K562 (cell line): ENCODE data around the gene XPR1. TPM values are rescaled to one million over a fixed set of nuclear protein-coding genes. Genes with fewer than 3 reads are reported as not detected.

Experiments used
- ATAC-seq: fragments of 200-7000 bp; cut with Tn5 transposase; 3 replicates; pipeline ENCODE4 v1.9.1; 2020; ENCODE audit warnings: moderate library complexity
- BruUV-seq: library from RNA; stranded (reverse); fragments of 400-500 nt; replicated peaks from 2 replicates; lab custom pipeline; 2021; lab: Mats Ljungman, UMichigan
- CTCF ChIA-PET: fragments of 300-600 bp; formaldehyde crosslinking; extraction: SDS; loops from one replicate; lab custom pipeline; 2021; ENCODE audit warnings: low intra/inter-chr PET ratio; lab: Yijun Ruan, JAX
- POLR2A ChIA-PET: fragments of 300-600, 350-650 bp; sonication (Branson Sonifier 250); formaldehyde crosslinking; extraction: SDS; loops from one replicate; lab custom pipeline; 2021; ENCODE audit warnings: antibody characterized with exemption, inconsistent platforms; lab: Yijun Ruan, JAX
- DNase-seq, 4 experiments: peaks; one replicate each; pipeline versions ENCODE4 v3.0.0 to v3.0.0-alpha.2; 2011 to 2018; ENCODE audit warnings: low spot score in 3 of 4, mixed read lengths in 3 of 4; ENCODE audit errors: extremely low read depth in 1 of 4
- FAIRE-seq: peaks from 2 replicates; lab custom pipeline; 2011; peaks lifted over from hg19 to GRCh38; lab: Jason Lieb, UNC
- H2AFZ ChIP-seq: 2 replicates; pipeline ENCODE4 v1.6.0; 2011; ENCODE audit warnings: low read depth, low read length, control low read depth, inconsistent platforms
- H3K27ac ChIP-seq: fragments of 200-600 bp; 3 replicates; pipeline ENCODE4 v1.8.0; 2011; ENCODE audit warnings: low read depth, mild to moderate bottlenecking, control low read depth, inconsistent platforms, low read length, moderate library complexity, mixed read lengths; ENCODE audit errors: extremely low read depth
- H3K27me3 ChIP-seq, 2 experiments: fragments of 300-600 bp in 1 of 2; 2 replicates in 1 of 2; 3 replicates in 1 of 2; pipeline versions ENCODE4 v1.6.0 to v1.8.0; 2011; ENCODE audit warnings: inconsistent platforms in 2 of 2, low read length in 2 of 2, mild to moderate bottlenecking in 1 of 2, mixed read lengths in 1 of 2, moderate library complexity in 1 of 2; ENCODE audit not compliant: control insufficient read depth in 2 of 2, insufficient read depth in 2 of 2
- H3K36me3 ChIP-seq: fragments of 300-600 bp; 3 replicates; pipeline ENCODE4 v1.8.0; 2011; ENCODE audit warnings: mild to moderate bottlenecking, low read length, inconsistent platforms; ENCODE audit not compliant: control insufficient read depth, insufficient read depth
- H3K4me1 ChIP-seq, 2 experiments: fragments of 200-600 bp in 1 of 2; replicated peaks in 1 of 2; 2 replicates in 1 of 2; 3 replicates in 1 of 2; pipeline versions ENCODE4 v1.5.1 to v1.8.0; 2011; ENCODE audit warnings: inconsistent platforms in 2 of 2, low read length in 2 of 2, mild to moderate bottlenecking in 1 of 2, mixed read lengths in 1 of 2, moderate library complexity in 1 of 2; ENCODE audit not compliant: control insufficient read depth in 2 of 2, insufficient read depth in 2 of 2
- H3K4me2 ChIP-seq: 2 replicates; pipeline ENCODE4 v1.6.1; 2011; ENCODE audit warnings: low read length, control low read depth, inconsistent platforms, mixed read lengths; ENCODE audit not compliant: insufficient read depth
- H3K4me3 ChIP-seq: fragments of 200-600 bp; sonication (generic), shearing (Covaris generic); 2 replicates; pipeline ENCODE4 v1.5.1; 2016; ENCODE audit warnings: control low read depth, inconsistent platforms
- H3K79me2 ChIP-seq: fragments of 200-600 bp; 3 replicates; pipeline ENCODE4 v1.8.0; 2011; ENCODE audit warnings: low read length, inconsistent platforms; ENCODE audit not compliant: control insufficient read depth, insufficient read depth
- H3K9ac ChIP-seq, 2 experiments: 2 replicates each; pipeline versions ENCODE4 v1.6.0 to v1.6.1; 2011; ENCODE audit warnings: low read depth in 2 of 2, low read length in 2 of 2, control low read depth in 1 of 2, inconsistent platforms in 1 of 2, mild to moderate bottlenecking in 1 of 2, mixed read lengths in 1 of 2; ENCODE audit not compliant: insufficient read depth in 1 of 2
- H3K9me1 ChIP-seq: one replicate; pipeline ENCODE4 v1.6.0; 2011; ENCODE audit warnings: inconsistent platforms, mild to moderate bottlenecking, low read length, moderate library complexity; ENCODE audit not compliant: control insufficient read depth, insufficient read depth
- H3K9me3 ChIP-seq: replicated peaks from 2 replicates; pipeline ENCODE4 v1.5.1; 2011; ENCODE audit warnings: low read depth, low read length, inconsistent platforms; ENCODE audit not compliant: control insufficient read depth, insufficient read depth
- H4K20me1 ChIP-seq: replicated peaks from 2 replicates; pipeline ENCODE4 v1.6.1; 2011; ENCODE audit warnings: low read length, inconsistent platforms, mixed read lengths; ENCODE audit not compliant: control insufficient read depth, insufficient read depth
- ARID2 ChIP-seq: fragments of 450-650 bp; IDR thresholded peaks from 2 replicates; pipeline ENCODE4 v1.6.1; 2017; ENCODE audit warnings: antibody characterized with exemption, mild to moderate bottlenecking
- ATF1 ChIP-seq, 2 experiments: fragments of 450-650 bp in 1 of 2; IDR thresholded peaks; 2 replicates each; pipeline ENCODE4 v1.6.1; 2016; ENCODE audit warnings: missing compliant biosample characterization in 1 of 2, missing genetic modification characterization in 1 of 2
- ATF2 ChIP-seq: sonication (generic); formaldehyde crosslinking; IDR thresholded peaks from 2 replicates; pipeline ENCODE4 v1.8.1; 2022; ENCODE audit warnings: missing genetic modification reagents
- ATF6 ChIP-seq: sonication (generic); formaldehyde crosslinking; IDR thresholded peaks from 2 replicates; pipeline ENCODE4 v1.4.0; 2020; ENCODE audit warnings: mild to moderate bottlenecking, missing genetic modification reagents
- BCOR ChIP-seq: fragments of 450-650 bp; IDR thresholded peaks from 2 replicates; pipeline ENCODE4 v1.6.1; 2016
- BRF2 ChIP-seq: IDR thresholded peaks from 3 replicates; pipeline ENCODE4 v1.6.1; 2011; ENCODE audit warnings: borderline replicate concordance, mild to moderate bottlenecking; ENCODE audit not compliant: insufficient read length, insufficient read depth
- COPS2 ChIP-seq: fragments of 450-650 bp; conservative IDR thresholded peaks from 2 replicates; pipeline ENCODE4 v1.6.1; 2016; ENCODE audit warnings: mild to moderate bottlenecking, moderate library complexity
- CREM ChIP-seq: IDR thresholded peaks from 2 replicates; pipeline ENCODE4 v1.6.1; 2014; ENCODE audit warnings: antibody characterized with exemption, low read depth
- FOXK1 ChIP-seq: sonication (generic); formaldehyde crosslinking; IDR thresholded peaks from 2 replicates; pipeline ENCODE4 v1.8.0; 2022; ENCODE audit warnings: missing genetic modification reagents, mild to moderate bottlenecking, borderline replicate concordance
- GABPB2 ChIP-seq: fragments of 250-450 bp; sonication (Bioruptor Pico); conservative IDR thresholded peaks from 2 replicates; pipeline ENCODE4 v1.5.1; 2021; ENCODE audit warnings: mild to moderate bottlenecking
- GTF2B ChIP-seq: IDR thresholded peaks from 2 replicates; pipeline ENCODE4 v1.6.1; 2011; ENCODE audit not compliant: insufficient read length; ENCODE audit errors: extremely low read depth
- JUN ChIP-seq, 2 experiments: sonication (generic) in 1 of 2; formaldehyde crosslinking in 1 of 2; IDR thresholded peaks; 2 replicates each; pipeline versions ENCODE4 v1.6.1 to v1.8.0; 2012 to 2022; ENCODE audit warnings: borderline replicate concordance in 2 of 2, mild to moderate bottlenecking in 2 of 2, improper control_type of control experiment in 1 of 2, low read depth in 1 of 2, low read length in 1 of 2, missing genetic modification reagents in 1 of 2
- NFATC3 ChIP-seq: fragments of 450-650 bp; IDR thresholded peaks from 2 replicates; pipeline ENCODE4 v1.6.1; 2017; ENCODE audit warnings: mild to moderate bottlenecking
- TCF7L2 ChIP-seq: fragments of 150-350 bp; IDR thresholded peaks from 2 replicates; pipeline ENCODE4 v1.6.1; 2016; ENCODE audit warnings: low read depth, mild to moderate bottlenecking, low read length, moderate library complexity
- ZNF354B ChIP-seq: fragments of 250-450 bp; sonication (Bioruptor Pico); IDR thresholded peaks from 2 replicates; pipeline ENCODE4 v1.4.0; 2020
- ZNF507 ChIP-seq: conservative IDR thresholded peaks from 2 replicates; pipeline ENCODE4 v1.6.1; 2017; ENCODE audit warnings: missing genetic modification characterization, missing compliant biosample characterization
- ZNF561 ChIP-seq: fragments of 450-650 bp; formaldehyde crosslinking; conservative IDR thresholded peaks from 2 replicates; pipeline ENCODE4 v1.4.0; 2020; ENCODE audit warnings: mild to moderate bottlenecking, moderate library complexity
- ZNF77 ChIP-seq: fragments of 250-450 bp; sonication (Bioruptor Pico); IDR thresholded peaks from 2 replicates; pipeline ENCODE4 v1.5.0; 2020
- WGBS: fragments of 100-300 bp; shearing (Covaris generic); methylation state at CpG from one replicate; pipeline ENCODE4 v1.1.6; 2016; ENCODE audit warnings: low coverage, mixed read lengths; ENCODE audit not compliant: insufficient coverage; ENCODE audit errors: missing lambda C conversion rate; 5-methylcytosine and 5-hydroxymethylcytosine counted together
- in situ Hi-C: fragments of 300-500 bp; cut with MboI; formaldehyde crosslinking; loops from 4 replicates; pipeline ENCODE4 v1.15.0; 2018; ENCODE audit warnings: inconsistent platforms, mixed read lengths
- intact Hi-C: fragments of 100-400 bp; cut with micrococcal nuclease; formaldehyde crosslinking; loops from 2 replicates; pipeline ENCODE4 v1.14.2; 2022
- polyA plus RNA-seq, 8 experiments: library from polyadenylated mRNA; depleted of rRNA in 4 of 8; stranded (reverse) in 5 of 8; unstranded in 3 of 8; fragments of >200 nt; fragmentation: Nextera tagmentation in 2 of 8; fragmentation: Illumina TruSeq in 1 of 8; extraction: Ambion mirVana in 2 of 8; extraction: Trizol in 1 of 8; gene quantifications; 2 replicates each; pipeline versions ENCODE4 v1.2.1 to v1.2.3, GENCODE V29; 2011 to 2014; ENCODE audit warnings: inconsistent platforms in 1 of 8, missing spikeins in 1 of 8
- total RNA-seq, 7 experiments: library from RNA; depleted of rRNA in 6 of 7; stranded (reverse); fragments of >200 nt in 6 of 7; fragmentation: Illumina TruSeq in 2 of 7; extraction: Trizol in 2 of 7; gene quantifications; 2 replicates each; pipeline versions ENCODE4 v1.2.1 to v1.2.3, GENCODE V29; 2011 to 2021; ENCODE audit warnings: low replicate concordance in 1 of 7

Gene XPR1
- total and polyA plus RNA-seq, 9 of the 15 experiments (the other 6 are each of a cell fraction or from before 2014, with no cell fraction given), result 3.0 to 66.2 (median 38.6) TPM

- TF ChIP-seq GTF2B, result no peak
- no peak for TF ChIP-seq BRF2
- no peak for TF ChIP-seq BCOR
- TF ChIP-seq COPS2, result no peak
- TF ChIP-seq CREM, result no peak
- no peak for TF ChIP-seq GABPB2 (CRISPR knock-in tag)
- no peak for TF ChIP-seq ZNF77 (CRISPR knock-in tag)
- no peak for TF ChIP-seq NFATC3
Observed at GRCh38 chr1:180927348-180927747, 295.5 kb downstream of the XPR1 start (continued).

- FAIRE-seq (no peak), DNase-seq (no peak), ATAC-seq (no peak)
- intact Hi-C loops (loop anchor here (5.0 kb wide), 1 partner anchor 159 kb away; the partner anchor contains the start of gene IER5), in situ Hi-C loops (no loop called here)
- no peaks in the 10 kb centered on the region for H3K9me3 ChIP-seq
- ChIA-PET CTCF (no interaction called here), POLR2A (interaction anchor here (0.6 to 1.3 kb wide), 3 partner anchors 35 to 315 kb away, joined by 3 to 4 read pairs (median 3); no protein-coding TSS in a partner anchor)
- no peaks in the 10 kb centered on the region for H3K36me3 ChIP-seq
- no peak overlapping the region for H3K4me3 ChIP-seq
- no peak overlapping the region for H3K9ac ChIP-seq
- WGBS, result 62% methylated on average over 4 of the region's 4 CpGs
- 0 out of 2 replicates have a peak, but pooled peaks cover 5% of the 10 kb centered on the region for H4K20me1 ChIP-seq
- H2AFZ ChIP-seq, result no peak overlapping the region
- H3K27me3 ChIP-seq, result no peaks in the 10 kb centered on the region
- H3K4me2 ChIP-seq, result no peak overlapping the region
- no peak overlapping the region for H3K27ac ChIP-seq
- peaks cover 34 to 37% of the 10 kb centered on the region in 2 experiments; a peak in 4 of 5 replicates for H3K4me1 ChIP-seq
- H3K79me2 ChIP-seq, result no peaks in the 10 kb centered on the region
- BruUV-seq, result no TSS peak
- no peaks in the 10 kb centered on the region for H3K9me1 ChIP-seq
- TF ChIP-seq ATF2 (CRISPR knock-in tag) (no peak), JUN (IDR thresholded peaks at IDR 0.05; ENCODE audit: borderline replicate concordance, low read depth, low read length) (no peak), JUN (CRISPR knock-in tag; IDR thresholded peaks at IDR 0.05; ENCODE audit: borderline replicate concordance) (no peak), ARID2 (no peak), ATF1 (CRISPR knock-in tag; IDR thresholded peaks at IDR 0.05) (no peak), ATF1 (tag; IDR thresholded peaks at IDR 0.05) (no peak), ZNF507 (tag) (no peak), ZNF561 (CRISPR knock-in tag) (no peak), TCF7L2 (no peak), ZNF354B (CRISPR knock-in tag) (no peak), FOXK1 (CRISPR knock-in tag) (no peak), ATF6 (CRISPR knock-in tag) (no peak)
Observed at GRCh38 chr1:180927841-180928240, 296.0 kb downstream of the XPR1 start.
